HG03280 (cell line): Measurements from ENCODE around the gene GPRC5C.

Source experiments
- ATAC-seq: cut with Tn5 transposase; IDR thresholded peaks from one replicate; pipeline ENCODE4 v1.9.1; 2021; ENCODE audit warnings: mild to moderate bottlenecking, moderate library complexity; ENCODE audit not compliant: unreplicated experiment

GPRC5C gene

DNA sequence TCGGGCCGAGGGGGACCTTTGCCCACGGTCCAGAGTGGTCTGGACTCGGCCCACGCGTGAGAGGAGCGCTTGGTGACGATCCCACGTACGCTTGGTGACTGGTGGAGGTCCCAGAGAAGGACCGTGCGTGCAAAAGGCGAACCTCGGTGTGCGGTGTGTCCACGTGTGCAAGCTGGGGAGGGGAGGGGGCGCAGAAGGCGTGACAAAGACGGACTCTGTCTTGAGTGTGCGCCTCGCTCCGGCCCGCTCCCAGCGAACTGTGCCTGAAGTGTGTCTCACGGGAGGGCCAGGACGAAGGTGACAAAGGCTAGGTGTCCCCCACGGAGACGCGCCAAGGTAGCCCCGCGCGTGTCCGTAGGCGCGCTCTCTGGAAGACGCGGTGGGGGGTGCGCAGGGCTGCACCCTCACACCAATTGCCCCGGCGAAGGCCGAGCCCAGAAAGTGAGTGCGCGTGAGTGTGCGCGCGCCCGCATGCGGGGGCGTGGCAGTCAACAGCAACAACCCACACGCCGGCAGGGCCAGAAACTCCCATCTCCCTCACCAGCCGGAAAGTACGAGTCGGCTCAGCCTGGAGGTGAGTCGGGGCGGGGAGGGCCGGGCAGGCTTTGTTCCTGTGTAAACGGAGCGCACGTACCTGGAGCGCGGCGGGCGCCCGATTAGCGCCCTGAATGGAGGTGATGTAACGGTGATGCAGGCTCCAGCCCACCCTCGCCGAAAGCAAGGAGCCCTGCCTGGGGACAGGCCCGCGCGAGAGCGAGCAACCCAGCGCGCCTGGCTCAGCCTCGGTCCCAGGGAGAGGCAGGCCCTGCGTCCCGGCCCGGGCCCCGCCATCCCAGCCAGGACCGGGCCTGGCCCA, at the start of gene GPRC5C:
Gene GPRC5C, plus strand, starts transcription at position 521 of the 856 bp plus-strand sequence. CDS start 7,689 bp downstream, outside the sequence.
- no peak for ATAC-seq

GRCh38 chr17:74383141-74383540, 48.7 kb upstream of the GPRC5C start:
- no peak for ATAC-seq

DNA sequence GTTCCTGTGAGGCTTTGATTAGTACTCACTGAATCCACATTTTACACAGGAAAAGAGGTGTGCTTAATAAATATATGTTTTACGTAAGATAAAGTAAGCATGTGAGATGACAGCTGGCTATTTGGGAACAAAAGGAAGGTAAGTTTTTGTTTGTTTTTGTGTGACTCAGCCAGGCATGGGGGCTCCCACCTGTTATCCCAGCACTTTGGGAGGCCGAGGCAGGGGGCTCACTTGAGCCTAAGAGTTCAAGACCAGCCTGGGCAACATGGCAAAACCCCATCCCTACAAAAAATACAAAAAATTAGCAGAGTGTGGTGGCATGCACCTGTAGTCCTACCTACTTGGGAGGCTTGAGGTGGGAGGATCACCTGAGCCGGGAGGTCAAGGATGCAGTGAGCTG, 46.7 kb upstream of the GPRC5C start:
- ATAC-seq: no peak

- no peak for ATAC-seq
These were observed 45.5 kb upstream of the GPRC5C start for GRCh38 chr17:74386386-74386785.

- no peak for ATAC-seq
These were observed 44.3 kb upstream of the GPRC5C start for GRCh38 chr17:74387365-74388218.

GRCh38 chr17:74389084-74389753, 42.7 kb upstream of the GPRC5C start:
- ATAC-seq: no peak

- ATAC-seq: no peak
These were observed 41.8 kb upstream of the GPRC5C start for GRCh38 chr17:74389937-74390679.

DNA sequence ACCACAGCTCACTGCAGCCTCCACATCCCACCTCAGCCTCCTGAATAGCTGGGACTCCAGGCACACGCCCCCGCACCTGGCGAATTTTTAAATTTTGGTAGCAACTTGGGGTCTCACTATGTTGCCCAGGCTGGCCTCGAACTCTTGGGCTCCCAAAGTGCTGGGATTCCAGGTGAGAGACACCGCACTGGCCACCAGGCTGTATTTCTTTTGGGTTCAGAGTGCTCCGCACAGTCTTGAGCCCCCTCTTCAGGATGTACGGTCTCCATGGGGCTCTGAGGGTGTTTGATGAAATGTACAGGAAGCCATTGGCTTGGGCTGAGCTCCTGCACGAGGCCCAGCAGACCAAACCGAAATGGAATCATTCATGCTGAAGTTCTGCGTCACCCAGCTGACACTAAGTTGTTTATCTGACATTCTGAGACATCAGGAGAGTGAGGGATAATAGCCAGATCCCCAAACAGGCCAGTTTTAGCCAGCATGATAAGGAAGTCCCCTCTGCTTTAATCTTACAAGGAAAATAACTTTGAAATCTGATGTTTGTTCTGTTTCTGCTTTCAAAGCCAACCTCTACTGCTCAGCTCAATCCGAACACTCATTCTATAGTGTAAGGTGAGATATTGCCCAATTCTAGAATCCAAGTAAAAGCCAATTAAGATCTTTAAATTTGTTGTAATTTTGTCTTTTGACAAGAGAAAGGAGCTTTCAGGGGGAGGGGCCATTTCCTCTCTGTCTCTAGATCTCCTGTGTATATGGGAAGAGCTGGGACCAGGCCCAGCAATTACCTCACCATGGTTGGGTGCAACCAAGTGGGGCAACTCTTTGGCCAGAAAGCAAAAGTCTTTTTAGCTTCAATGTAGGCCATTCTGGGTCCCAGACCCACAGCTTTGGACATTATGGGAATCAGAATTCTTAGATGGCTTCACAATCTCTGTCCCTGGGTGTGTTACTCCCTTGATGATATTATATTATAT, 40.9 kb upstream of the GPRC5C start:
- ATAC-seq: no peak

- no peak for ATAC-seq
These were observed 40.1 kb upstream of the GPRC5C start for GRCh38 chr17:74391771-74392170.

- no peak for ATAC-seq
These were observed 39.0 kb upstream of the GPRC5C start for GRCh38 chr17:74392848-74393247.

DNA sequence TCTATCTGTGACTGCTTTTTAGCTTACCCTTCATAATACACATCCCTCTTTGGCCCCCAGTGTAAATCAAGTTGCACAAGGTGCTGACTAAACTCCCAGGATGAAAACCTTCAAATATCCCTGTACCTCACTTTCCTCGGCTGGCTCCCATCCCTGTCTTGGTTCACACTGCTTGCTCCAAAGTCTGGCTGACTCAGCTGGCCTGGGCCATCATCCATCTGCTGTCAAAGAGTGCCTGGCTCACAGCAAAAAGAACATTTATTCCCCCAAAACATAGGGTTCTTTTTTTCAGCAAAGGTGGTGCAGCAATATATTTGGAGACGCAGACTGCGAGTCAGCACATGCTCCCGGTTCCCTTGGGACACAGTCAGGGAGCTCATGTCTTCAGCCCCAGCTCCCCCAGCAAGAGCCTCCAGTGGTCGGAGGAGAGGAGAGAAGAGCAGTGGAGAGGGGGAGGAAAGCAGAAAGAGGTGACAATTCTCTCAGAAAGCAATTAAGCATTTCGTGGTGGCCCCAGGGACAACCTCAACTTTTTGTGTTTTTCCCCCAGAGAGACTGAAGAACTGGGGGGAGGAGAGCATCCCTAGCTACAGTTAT, 38.4 kb upstream of the GPRC5C start:
- no peak for ATAC-seq

GRCh38 chr17:74394275-74394950, 37.5 kb upstream of the GPRC5C start:
- ATAC-seq: no peak

DNA sequence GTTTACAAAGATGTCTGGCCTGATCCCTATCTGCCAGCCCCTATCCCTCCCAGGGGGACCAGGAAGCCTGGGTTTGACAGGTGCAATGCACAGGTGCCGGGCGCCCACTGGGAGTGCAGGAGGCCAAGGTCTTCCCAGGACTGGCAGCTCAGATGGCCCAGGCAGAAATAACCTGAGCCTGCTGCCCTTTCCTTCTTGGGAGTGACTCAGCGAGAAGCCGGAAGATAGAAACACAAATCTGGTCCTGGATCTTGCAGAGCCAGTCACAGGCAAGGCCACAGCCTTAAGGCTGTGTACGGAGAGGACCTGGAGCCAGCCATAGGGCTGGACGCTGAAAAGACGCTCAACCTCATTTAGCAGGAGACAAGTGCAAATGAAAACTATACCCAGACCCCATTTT, 36.9 kb upstream of the GPRC5C start:
- no peak for ATAC-seq

- ATAC-seq: no peak
These were observed 35.3 kb upstream of the GPRC5C start for GRCh38 chr17:74396567-74396966.

GRCh38 chr17:74402048-74402447, 29.8 kb upstream of the GPRC5C start:
- no peak for ATAC-seq

DNA sequence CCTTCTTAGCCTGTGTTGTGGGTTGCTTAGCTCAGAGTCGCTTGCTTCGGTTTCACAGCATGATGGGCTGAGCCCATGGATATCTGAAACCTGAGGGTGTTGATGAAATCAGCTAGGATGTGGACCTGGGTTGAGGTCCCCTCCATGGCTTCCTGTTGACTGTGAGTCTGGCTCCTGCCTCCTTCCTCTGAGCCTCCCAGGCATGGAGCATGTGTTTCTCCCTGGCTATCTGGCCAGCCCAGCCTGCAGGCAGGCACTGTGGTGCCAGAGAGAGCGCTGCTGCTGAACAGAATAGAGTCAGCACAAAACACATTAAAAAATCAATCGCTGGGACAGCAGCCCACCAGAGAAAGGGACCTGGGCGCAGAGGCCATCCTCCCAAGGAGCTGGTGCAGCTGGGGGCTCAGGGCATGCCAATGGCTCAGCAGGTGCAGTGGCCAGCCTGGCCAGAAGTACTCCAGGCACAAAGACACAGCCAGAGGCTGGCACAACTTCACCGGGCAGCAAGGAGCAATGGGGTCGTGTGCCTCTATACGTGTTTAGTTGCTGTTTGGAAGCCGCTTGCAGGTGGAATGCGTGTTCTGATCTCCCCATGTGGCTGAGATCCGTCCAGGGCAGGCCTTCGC, 28.3 kb upstream of the GPRC5C start:
- ATAC-seq: no peak

GRCh38 chr17:74404218-74404617, 27.7 kb upstream of the GPRC5C start:
- no peak for ATAC-seq

DNA sequence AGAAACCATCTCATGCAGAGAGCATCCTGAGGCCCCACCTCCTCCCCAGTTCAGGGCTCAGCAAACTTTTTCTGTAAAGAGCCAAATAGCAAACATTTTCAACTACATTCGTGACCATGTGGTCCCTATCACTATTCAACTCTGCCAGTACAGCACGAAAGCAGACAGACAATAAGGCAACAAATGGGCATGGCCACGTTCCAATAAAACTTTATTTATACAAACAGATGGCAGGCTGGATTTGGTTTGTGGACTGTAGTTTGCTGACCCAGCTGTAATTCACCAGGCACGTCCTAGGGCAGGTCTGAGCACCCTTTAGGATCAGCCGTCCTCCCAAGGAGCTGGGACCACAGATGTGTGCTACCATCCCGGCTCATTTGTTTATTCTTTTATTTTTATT, 27.1 kb upstream of the GPRC5C start:
- no peak for ATAC-seq
